Gastrocnemius medialis (tissue), 4 donors: ENCODE results near the gene FCMR. TPM values are rescaled to one million over a fixed set of nuclear protein-coding genes. Genes with fewer than 3 reads are reported as not detected.
A peak's percentile ranks its signal among the peaks of the same experiment; 100 is the strongest.
"Not testable (repeated sequence)": the region's sequence is repeated elsewhere in the genome, so short reads cannot be mapped to it uniquely, and the experiment has no call there.

Source experiments
- ATAC-seq, 2 donors: fragments of 150-250 bp; one replicate each; pipeline ENCODE4 v1.9.1; 2016
- DNase-seq, 2 donors: peaks; one replicate each; pipeline ENCODE4 v3.0.0-alpha.2; 2019
- H3K27ac ChIP-seq, 4 donors: fragments of 200-600 bp; sonication (generic); 1 replicate in 1 of 4; 2 replicates in 3 of 4; pipeline ENCODE4 v1.5.1; 2016 to 2018; ENCODE audit warnings: mild to moderate bottlenecking in 2 of 4, moderate library complexity in 1 of 4
- H3K27me3 ChIP-seq, 3 donors: fragments of 200-600 bp; sonication (generic) in 2 of 3; 1 replicate in 1 of 3; 2 replicates in 2 of 3; pipeline versions ENCODE4 v1.5.1 to v1.6.0; 2016 to 2019; ENCODE audit warnings: mild to moderate bottlenecking in 1 of 3, moderate library complexity in 1 of 3
- H3K36me3 ChIP-seq, 2 donors: fragments of 200-600 bp; sonication (generic) in 1 of 2; one replicate each; pipeline ENCODE4 v1.5.1; 2017 to 2018
- H3K4me1 ChIP-seq, 2 donors: fragments of 200-600 bp; sonication (generic) in 1 of 2; one replicate each; pipeline ENCODE4 v1.5.1; 2016 to 2017; ENCODE audit warnings: mild to moderate bottlenecking in 2 of 2
- H3K4me3 ChIP-seq, 4 donors: fragments of 200-600 bp; sonication (generic) in 3 of 4; 1 replicate in 1 of 4; 2 replicates in 3 of 4; pipeline ENCODE4 v1.5.1; 2016 to 2019; ENCODE audit warnings: mild to moderate bottlenecking in 2 of 4
- H3K9me3 ChIP-seq, 3 donors: fragments of 200-600 bp; sonication (generic) in 2 of 3; 1 replicate in 1 of 3; 2 replicates in 2 of 3; pipeline ENCODE4 v1.5.1; 2016 to 2019
- CTCF ChIP-seq, 5 experiments: fragments of 450-650 bp in 3 of 5; fragments of 200-600 bp in 2 of 5; sonication (generic) in 2 of 5; IDR thresholded peaks in 4 of 5; conservative IDR thresholded peaks in 1 of 5; 1 replicate in 4 of 5; 2 replicates in 1 of 5; pipeline ENCODE4 v1.5.1; 2016 to 2019; ENCODE audit warnings: antibody characterized with exemption in 5 of 5, mild to moderate bottlenecking in 3 of 5, moderate library complexity in 3 of 5
- POLR2A ChIP-seq, 2 donors: fragments of 450-650 bp; IDR thresholded peaks; one replicate each; pipeline ENCODE4 v1.6.1; 2017; ENCODE audit warnings: antibody characterized with exemption in 2 of 2, mild to moderate bottlenecking in 2 of 2, moderate library complexity in 2 of 2
- in situ Hi-C, 4 donors: fragments of 200-750 bp; cut with MboI; loops; one replicate each; pipeline versions ENCODE4 v1.15.0 to v1.8.0; 2017; ENCODE audit warnings: low sequenced_read_pairs in 4 of 4
- intact Hi-C: fragments of 100-400 bp; cut with DNase I; formaldehyde crosslinking; loops from one replicate; pipeline ENCODE4 v1.15.1; 2023; ENCODE audit warnings: low total_unique reads
- total RNA-seq, 4 donors: library from RNA; depleted of rRNA; stranded (reverse); fragments of >200 nt; gene quantifications; one replicate each; pipeline versions ENCODE4 v1.1.0 to v1.2.3, GENCODE V29; 2016

The FCMR gene
- total RNA-seq, 4 donors from 2014 or later, result 2.1 to 10.2 (median 4.7) TPM

- H3K4me1 ChIP-seq, result peaks cover 0 to 4% of the 10 kb centered on the region in 2 donors
- intact Hi-C loops, result no loop called here
- DNase-seq, result no peak
- H3K9me3 ChIP-seq, result no peaks in the 10 kb centered on the region
- ATAC-seq, result peak in 1 of 2 donors; percentile 39
- H3K36me3 ChIP-seq, result no peaks in the 10 kb centered on the region
- H3K27ac ChIP-seq, result no peak overlapping the region
- no peak for TF ChIP-seq POLR2A (IDR thresholded peaks at IDR 0.05)
- no peak for TF ChIP-seq CTCF (IDR thresholded peaks at IDR 0.05 in 4 of 5, conservative IDR thresholded peaks at IDR 0.05 in 1 of 5)
- in situ Hi-C loops, result no loop called here
- H3K27me3 ChIP-seq, result no peaks in the 10 kb centered on the region
- no peak overlapping the region for H3K4me3 ChIP-seq
Measured at GRCh38 chr1:206925106-206925736, 3.5 kb upstream of the FCMR start.

GRCh38 chr1:206924592-206925105 is 2.9 kb upstream of the FCMR start:
- Histone ChIP-seq H3K27me3 (no peaks in the 10 kb centered on the region), H3K4me3 (no peak overlapping the region), H3K36me3 (no peaks in the 10 kb centered on the region), H3K4me1 (peaks cover 0 to 4% of the 10 kb centered on the region in 2 donors), H3K27ac (no peak overlapping the region), H3K9me3 (no peaks in the 10 kb centered on the region)
- intact Hi-C loops, result no loop called here
- in situ Hi-C loops, result no loop called here
- DNase-seq (no peak), ATAC-seq (no peak)
- no peak for TF ChIP-seq CTCF (IDR thresholded peaks at IDR 0.05 in 4 of 5, conservative IDR thresholded peaks at IDR 0.05 in 1 of 5)
- TF ChIP-seq POLR2A (IDR thresholded peaks at IDR 0.05), result no peak

- DNase-seq, in situ Hi-C loops, H3K9me3 ChIP-seq, intact Hi-C loops, H3K36me3 ChIP-seq, ATAC-seq, H3K27me3 ChIP-seq, H3K4me3 ChIP-seq, H3K27ac ChIP-seq, H3K4me1 ChIP-seq: not testable (repeated sequence)
Measured at GRCh38 chr1:206923961-206924557, 2.3 kb upstream of the FCMR start.

- Histone ChIP-seq H3K36me3 (no peaks in the 10 kb centered on the region), H3K4me1 (peaks cover 0 to 4% of the 10 kb centered on the region in 2 donors), H3K27ac (no peak overlapping the region), H3K9me3 (no peaks in the 10 kb centered on the region), H3K4me3 (no peak overlapping the region), H3K27me3 (no peaks in the 10 kb centered on the region)
- ATAC-seq (peak in 1 of 2 donors; percentile 32), DNase-seq (no peak)
- TF ChIP-seq CTCF (IDR thresholded peaks at IDR 0.05 in 4 of 5, conservative IDR thresholded peaks at IDR 0.05 in 1 of 5), result no peak
- intact Hi-C loops (no loop called here), in situ Hi-C loops (no loop called here)
Measured at GRCh38 chr1:206923009-206923960, 1.5 kb upstream of the FCMR start.

GRCh38 chr1:206922524-206922923 is 783 bp upstream of the FCMR start:
- H3K27ac ChIP-seq, result no peak overlapping the region
- H3K9me3 ChIP-seq, result no peaks in the 10 kb centered on the region
- H3K4me1 ChIP-seq, result peaks cover 0 to 4% of the 10 kb centered on the region in 2 donors
- no peaks in the 10 kb centered on the region for H3K36me3 ChIP-seq
- DNase-seq, result no peak
- no peak for ATAC-seq
- H3K4me3 ChIP-seq, result no peak overlapping the region
- no peaks in the 10 kb centered on the region for H3K27me3 ChIP-seq
- no peak for TF ChIP-seq CTCF (IDR thresholded peaks at IDR 0.05 in 4 of 5, conservative IDR thresholded peaks at IDR 0.05 in 1 of 5)
- no peak for TF ChIP-seq POLR2A (IDR thresholded peaks at IDR 0.05)
- in situ Hi-C loops (no loop called here), intact Hi-C loops (no loop called here)
